Neural crest cell (in vitro differentiated cells): Measurements from ENCODE around the gene SSBP3. TPM values are rescaled to one million over a fixed set of nuclear protein-coding genes. Genes with fewer than 3 reads are reported as not detected.
A peak's percentile ranks its signal among the peaks of the same experiment; 100 is the strongest.

ENCODE experiments used
- DNase-seq: peaks from one replicate; pipeline ENCODE4 v3.0.0; 2021; ENCODE audit warnings: low read depth, mixed read lengths, low spot score
- H3K27ac Mint-ChIP-seq: one replicate; pipeline ENCODE4 v1.8.0; 2021; ENCODE audit warnings: mild to moderate bottlenecking, mixed read lengths; ENCODE audit not compliant: unreplicated experiment
- H3K27me3 Mint-ChIP-seq: 2 replicates; pipeline ENCODE4 v1.8.0; 2021; ENCODE audit warnings: low read depth, mild to moderate bottlenecking, mixed read lengths
- H3K36me3 Mint-ChIP-seq: 2 replicates; pipeline ENCODE4 v1.8.0; 2021; ENCODE audit warnings: low read depth, mild to moderate bottlenecking, mixed read lengths
- H3K4me1 Mint-ChIP-seq: 2 replicates; pipeline ENCODE4 v1.8.0; 2021; ENCODE audit warnings: mixed read lengths
- H3K4me3 Mint-ChIP-seq: one replicate; pipeline ENCODE4 v1.8.0; 2021; ENCODE audit warnings: mild to moderate bottlenecking, mixed read lengths
- H3K9me3 Mint-ChIP-seq: 2 replicates; pipeline ENCODE4 v1.8.0; 2021; ENCODE audit warnings: mixed read lengths
- total RNA-seq: library from RNA; stranded (reverse); gene quantifications from 2 replicates; pipeline ENCODE4 v1.2.1, GENCODE V29; 2021
- TF ChIP-seq, protein P1 (sequence below): fragments of 200-600 bp; sonication (generic); conservative IDR thresholded peaks from 2 replicates; pipeline ENCODE4 v1.5.0; 2021; ENCODE audit warnings: antibody characterized with exemption, mild to moderate bottlenecking

SSBP3 gene
- total RNA-seq, 1 donor from 2014 or later = 94.3 TPM

- TF ChIP-seq, protein P1, sequence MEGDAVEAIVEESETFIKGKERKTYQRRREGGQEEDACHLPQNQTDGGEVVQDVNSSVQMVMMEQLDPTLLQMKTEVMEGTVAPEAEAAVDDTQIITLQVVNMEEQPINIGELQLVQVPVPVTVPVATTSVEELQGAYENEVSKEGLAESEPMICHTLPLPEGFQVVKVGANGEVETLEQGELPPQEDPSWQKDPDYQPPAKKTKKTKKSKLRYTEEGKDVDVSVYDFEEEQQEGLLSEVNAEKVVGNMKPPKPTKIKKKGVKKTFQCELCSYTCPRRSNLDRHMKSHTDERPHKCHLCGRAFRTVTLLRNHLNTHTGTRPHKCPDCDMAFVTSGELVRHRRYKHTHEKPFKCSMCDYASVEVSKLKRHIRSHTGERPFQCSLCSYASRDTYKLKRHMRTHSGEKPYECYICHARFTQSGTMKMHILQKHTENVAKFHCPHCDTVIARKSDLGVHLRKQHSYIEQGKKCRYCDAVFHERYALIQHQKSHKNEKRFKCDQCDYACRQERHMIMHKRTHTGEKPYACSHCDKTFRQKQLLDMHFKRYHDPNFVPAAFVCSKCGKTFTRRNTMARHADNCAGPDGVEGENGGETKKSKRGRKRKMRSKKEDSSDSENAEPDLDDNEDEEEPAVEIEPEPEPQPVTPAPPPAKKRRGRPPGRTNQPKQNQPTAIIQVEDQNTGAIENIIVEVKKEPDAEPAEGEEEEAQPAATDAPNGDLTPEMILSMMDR = no peak
- Mint-ChIP-seq H3K27me3 (no peaks in the 10 kb centered on the region), H3K27ac (no peak overlapping the region), H3K4me3 (no peak overlapping the region), H3K36me3 (peaks cover 3% of the 10 kb centered on the region), H3K4me1 (peaks cover 30% of the 10 kb centered on the region), H3K9me3 (no peaks in the 10 kb centered on the region)
- DNase-seq = no peak
Observed at GRCh38 chr1:54384471-54384870, 21.7 kb downstream of the SSBP3 start.

DNA sequence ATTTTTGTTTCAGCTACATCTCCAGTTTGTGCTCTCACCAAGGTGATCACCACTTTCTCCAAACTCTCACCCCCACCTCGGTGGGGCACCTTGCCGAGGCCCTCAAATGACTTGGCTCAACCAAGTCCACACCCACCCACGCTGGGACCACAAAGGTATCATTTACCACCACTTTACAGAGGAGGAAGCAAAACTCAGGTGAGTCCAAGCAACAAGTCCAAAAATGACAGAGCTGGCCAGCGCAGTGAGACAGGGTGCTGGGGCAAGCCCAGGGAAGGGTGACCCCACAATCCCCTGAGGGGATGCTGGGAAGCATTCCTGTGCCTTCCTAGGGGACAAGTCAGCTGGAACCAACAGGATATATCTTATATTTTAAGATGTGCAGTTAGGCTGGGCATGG, 24.7 kb downstream of the SSBP3 start:
- Mint-ChIP-seq H3K4me1 (peaks cover 50% of the 10 kb centered on the region), H3K36me3 (peaks cover 3% of the 10 kb centered on the region), H3K27ac (no peak overlapping the region), H3K27me3 (no peaks in the 10 kb centered on the region), H3K9me3 (no peaks in the 10 kb centered on the region), H3K4me3 (no peak overlapping the region)
- no peak for DNase-seq
- TF ChIP-seq, protein P1 = no peak

DNA sequence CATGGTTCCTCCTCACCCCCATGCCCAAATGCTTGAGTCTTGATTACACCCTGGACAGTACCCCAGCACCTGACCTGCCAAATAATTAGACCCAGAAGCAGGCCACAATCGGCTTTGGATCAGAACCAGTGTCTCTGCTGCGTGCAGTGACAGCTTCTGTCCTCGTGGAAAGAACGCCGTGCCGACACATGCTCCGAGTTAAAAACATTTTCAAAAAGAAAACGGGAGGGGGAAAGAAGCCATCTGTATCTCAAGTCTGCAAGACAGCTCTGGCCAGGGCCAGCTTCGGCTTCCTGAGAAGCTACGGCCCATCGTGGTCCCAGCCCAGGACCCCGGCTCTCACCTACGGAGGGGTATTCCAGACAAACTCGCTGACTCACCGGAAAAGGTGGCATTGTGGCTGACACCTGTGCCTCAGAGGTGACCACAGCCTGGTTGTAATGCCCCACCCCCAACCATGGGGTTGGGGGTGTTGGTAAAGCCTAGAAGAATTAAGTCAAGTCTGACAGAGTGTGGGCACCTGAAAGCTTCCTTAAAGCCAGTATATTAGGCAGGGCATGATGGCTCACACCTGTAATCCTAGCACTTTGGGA, 25.8 kb downstream of the SSBP3 start:
- no peaks in the 10 kb centered on the region for H3K9me3 Mint-ChIP-seq
- H3K27ac Mint-ChIP-seq = peak overlapping the region; percentile 100
- peaks cover 3% of the 10 kb centered on the region for H3K36me3 Mint-ChIP-seq
- no peak for DNase-seq
- H3K4me1 Mint-ChIP-seq = peaks cover 54% of the 10 kb centered on the region
- TF ChIP-seq, protein P1 = no peak
- H3K27me3 Mint-ChIP-seq = no peaks in the 10 kb centered on the region
- H3K4me3 Mint-ChIP-seq = no peak overlapping the region

- peak overlapping the region; percentile 85 for H3K4me3 Mint-ChIP-seq
- no peaks in the 10 kb centered on the region for H3K9me3 Mint-ChIP-seq
- TF ChIP-seq, protein P1 = no peak
- H3K27ac Mint-ChIP-seq = peak overlapping the region; percentile 100
- H3K36me3 Mint-ChIP-seq = peaks cover 2% of the 10 kb centered on the region
- no peak for DNase-seq
- H3K27me3 Mint-ChIP-seq = no peaks in the 10 kb centered on the region
- peaks cover 55% of the 10 kb centered on the region for H3K4me1 Mint-ChIP-seq
Observed at GRCh38 chr1:54379555-54380289, 26.5 kb downstream of the SSBP3 start.

DNA sequence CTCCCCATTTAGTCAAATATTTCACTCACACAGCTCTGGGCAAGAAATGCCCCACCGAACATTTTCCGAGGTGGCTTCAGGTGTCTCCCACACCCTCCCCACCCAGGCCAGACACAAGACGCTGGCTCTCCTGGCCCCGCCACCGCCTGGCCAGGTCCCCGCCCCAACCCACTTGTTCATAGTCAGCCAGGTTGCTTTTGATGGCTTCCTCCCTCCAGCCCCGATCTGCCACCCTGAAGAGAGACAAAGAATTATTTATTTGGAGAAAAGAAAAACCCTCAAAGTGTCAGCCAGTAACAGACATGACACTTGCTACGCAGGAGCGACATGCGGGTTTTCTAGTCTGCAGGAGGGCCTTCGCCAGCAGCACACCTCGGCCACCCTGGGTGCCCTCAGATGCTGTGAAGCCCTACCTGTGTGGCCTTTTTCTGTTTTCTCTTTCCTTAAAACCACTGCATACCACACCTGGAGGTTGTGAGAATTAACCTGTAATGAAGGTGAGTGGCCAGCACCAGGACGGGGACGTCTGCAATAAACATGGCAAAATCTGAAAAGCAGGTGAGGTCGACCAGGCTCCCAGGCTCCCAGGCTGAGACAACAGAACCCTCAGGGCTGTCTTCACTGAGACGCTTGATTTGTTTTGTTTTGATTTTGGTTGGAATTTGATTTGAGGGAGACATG, 27.2 kb downstream of the SSBP3 start:
- no peaks in the 10 kb centered on the region for H3K9me3 Mint-ChIP-seq
- peak overlapping the region; percentile 100 for H3K27ac Mint-ChIP-seq

More for the DNA sequence above, 27.2 kb downstream of the SSBP3 start:
- TF ChIP-seq, protein P1 = no peak
- H3K4me3 Mint-ChIP-seq = peak overlapping the region; percentile 85
- H3K4me1 Mint-ChIP-seq = peaks cover 61% of the 10 kb centered on the region
- H3K36me3 Mint-ChIP-seq = no peaks in the 10 kb centered on the region
- no peak for DNase-seq
- H3K27me3 Mint-ChIP-seq = no peaks in the 10 kb centered on the region
